ENCODE data around the gene KAZN. TPM values are rescaled to one million over a fixed set of nuclear protein-coding genes. Genes with fewer than 3 reads are reported as not detected.

The KAZN gene
- total and polyA plus RNA-seq, 2 of the 8 experiments (the other 6 are each of a cell fraction or from before 2014, with no cell fraction given), result 3.7 to 11.8 TPM

GRCh38 chr1:14987829-14988603, 389.5 kb downstream of the KAZN start:
- Histone ChIP-seq H3K27ac (ENCODE audit: low read depth, low read length) (no peak overlapping the region), H2BK12ac (ENCODE audit: low read depth, low read length) (no peak overlapping the region), H3K4me3 (ENCODE audit: extremely low read depth in 1 of 4, insufficient read depth in 2 of 4, low read depth in 3 of 4, low read length in 4 of 4) (no peak overlapping the region), H3K9me3 (ENCODE audit: insufficient read depth in 2 of 2, low read depth in 1 of 2, low read length in 1 of 2) (no peaks in the 10 kb centered on the region), H2BK20ac (ENCODE audit: low read length) (no peak overlapping the region), H3K79me1 (ENCODE audit: low read depth, low read length) (no peaks in the 10 kb centered on the region; the same call in 1 of the 2 replicates), H3K4me1 (replicated peaks in 1 of 4; ENCODE audit: control insufficient read depth in 3 of 4, insufficient read depth in 4 of 4, low read length in 3 of 4) (peaks cover 0 to 3% (median 1%) of the 10 kb centered on the region in 4 experiments; a peak in 3 of 7 replicates), H3K14ac (ENCODE audit: insufficient read length) (no peak overlapping the region), H3K23ac (ENCODE audit: insufficient read length) (no peak overlapping the region), H4K5ac (ENCODE audit: insufficient read length, low read depth, low read length) (no peak overlapping the region), H3K56ac (replicated peaks; ENCODE audit: insufficient read length, low read depth, low read length) (no peak overlapping the region), H2BK120ac (replicated peaks; ENCODE audit: low read depth, low read length) (no peak overlapping the region), H3K18ac (ENCODE audit: extremely low read depth, low read length) (no peak overlapping the region), H2BK15ac (ENCODE audit: low read length) (no peak overlapping the region), H4K91ac (replicated peaks; ENCODE audit: insufficient read length, low read length) (no peak overlapping the region), H2AFZ (ENCODE audit: low read length) (no peak overlapping the region), H3K4ac (replicated peaks; ENCODE audit: insufficient read length, low read depth, low read length) (no peak overlapping the region), H3K9ac (replicated peaks in 1 of 4; ENCODE audit: extremely low read depth in 1 of 4, low read depth in 3 of 4, low read length in 3 of 4) (no peak overlapping the region), H2AK5ac (ENCODE audit: low read depth, low read length) (no peak overlapping the region), H3K79me2 (ENCODE audit: control insufficient read depth in 1 of 2, insufficient read depth in 2 of 2, low read length in 2 of 2) (no peaks in the 10 kb centered on the region), H4K8ac (ENCODE audit: extremely low read depth, insufficient read depth, low read length) (no peak overlapping the region), H3K4me2 (ENCODE audit: insufficient read depth in 1 of 2, low read depth in 2 of 2, low read length in 2 of 2) (no peak overlapping the region), H4K20me1 (replicated peaks in 1 of 2; ENCODE audit: control insufficient read depth in 1 of 2, insufficient read depth in 2 of 2, low read length in 2 of 2) (no peaks in the 10 kb centered on the region), H3K27me3 (replicated peaks in 1 of 4; ENCODE audit: control insufficient read depth in 3 of 4, extremely low read depth in 1 of 4, insufficient read depth in 3 of 4, low read length in 3 of 4) (no peaks in the 10 kb centered on the region), H2BK5ac (ENCODE audit: low read depth, low read length) (no peak overlapping the region), H3K36me3 (ENCODE audit: control insufficient read depth in 2 of 4, insufficient read depth in 4 of 4, low read length in 3 of 4) (no peaks in the 10 kb centered on the region), H3K23me2 (ENCODE audit: low read depth, low read length) (no peaks in the 10 kb centered on the region)
- POLR2A ChIA-PET (ENCODE audit: partially characterized antibody), result interaction anchor here (1.1 to 1.2 kb wide), 3 partner anchors 13 to 70 kb away, joined by 3 to 4 read pairs (median 3); no protein-coding TSS in a partner anchor
- CTCF ChIA-PET (ENCODE audit: partially characterized antibody), result interaction anchor here (0.6 to 2.3 kb wide), 10 partner anchors 8 to 136 kb away, joined by 3 to 12 read pairs (median 3); no protein-coding TSS in a partner anchor
- FAIRE-seq (no peak), DNase-seq (ENCODE audit: low read depth in 1 of 2, low spot score in 2 of 2) (no peak)
- no peak for TF ChIP-seq EP300 (IDR thresholded peaks at IDR 0.05; ENCODE audit: borderline replicate concordance in 1 of 2, low read depth in 2 of 2, low read length in 2 of 2)
- TF ChIP-seq HDAC6 (IDR thresholded peaks at IDR 0.05; ENCODE audit: low read depth, low read length), result no peak
- TF ChIP-seq KDM1A (IDR thresholded peaks at IDR 0.05; ENCODE audit: borderline replicate concordance, low read length), result peak; percentile 92
- no peak for TF ChIP-seq CBX5 (IDR thresholded peaks at IDR 0.05; ENCODE audit: low read depth, low read length)
- no peak for TF ChIP-seq POLR2AphosphoS5 (IDR thresholded peaks at IDR 0.05; ENCODE audit: low read depth, low read length)
- no peak for TF ChIP-seq PHF8 (conservative IDR thresholded peaks at IDR 0.05; ENCODE audit: low read depth, low read length)
- WGBS, 2 experiments (ENCODE audit: extremely low coverage in 1 of 2, insufficient coverage in 1 of 2, insufficient read length in 1 of 2, insufficient replicate concordance in 2 of 2, low coverage in 1 of 2, low lambda C conversion rate in 2 of 2, missing lambda C conversion rate in 1 of 2), result 84% methylated on average over 13 of the region's 16 CpGs; no CpG with 5 or more reads in 1 of the 2 experiments
